Upper lobe of left lung (tissue), 4 donors: ENCODE data around the gene GRK5.

ENCODE experiments used
- EP300 ChIP-seq, 4 donors: sonication (generic); formaldehyde crosslinking; IDR thresholded peaks; one replicate each; pipeline ENCODE4 v1.5.1; 2017; ENCODE audit warnings: antibody characterized with exemption in 4 of 4, control low read depth in 2 of 4
- TF ChIP-seq, protein P1 (sequence below), 6 experiments: fragments of 450-650 bp in 4 of 6; fragments of 200-600 bp in 2 of 6; sonication (generic) in 2 of 6; IDR thresholded peaks; one replicate each; pipeline ENCODE4 v1.5.1; 2016 to 2019; ENCODE audit warnings: antibody characterized with exemption in 6 of 6

DNA sequence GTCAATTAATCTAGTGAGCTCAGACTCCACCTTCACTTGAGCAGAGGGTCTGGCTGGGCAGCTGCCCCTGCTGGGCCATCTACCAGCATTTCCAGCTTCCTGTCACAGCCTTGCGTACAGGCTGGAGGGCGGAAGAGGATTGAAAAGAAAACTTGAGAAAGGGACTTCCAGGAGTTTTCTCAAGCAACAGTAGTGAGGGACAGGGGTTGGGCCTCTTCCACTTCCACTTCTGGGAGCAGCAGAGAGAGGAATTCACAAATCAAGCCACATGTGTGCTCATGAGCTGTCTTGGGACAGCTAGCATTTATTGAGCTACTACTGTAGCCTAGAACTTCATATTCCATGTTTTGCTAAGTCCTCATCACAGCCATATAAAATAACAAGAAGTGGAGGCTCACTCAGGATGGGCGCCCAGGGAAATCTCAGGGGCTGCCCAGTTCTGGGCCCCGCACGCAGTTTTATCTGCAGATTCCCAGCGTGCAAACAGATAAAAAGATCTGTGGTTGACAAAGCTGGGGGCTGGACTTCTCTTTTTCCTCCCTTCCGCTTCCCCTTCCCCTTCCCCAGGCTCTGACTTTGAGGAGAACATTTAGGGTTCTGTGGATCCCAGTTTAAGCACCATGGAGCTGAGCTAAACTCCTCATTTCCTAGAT lies 199.4 kb downstream of the GRK5 start:
- TF ChIP-seq, protein P1, sequence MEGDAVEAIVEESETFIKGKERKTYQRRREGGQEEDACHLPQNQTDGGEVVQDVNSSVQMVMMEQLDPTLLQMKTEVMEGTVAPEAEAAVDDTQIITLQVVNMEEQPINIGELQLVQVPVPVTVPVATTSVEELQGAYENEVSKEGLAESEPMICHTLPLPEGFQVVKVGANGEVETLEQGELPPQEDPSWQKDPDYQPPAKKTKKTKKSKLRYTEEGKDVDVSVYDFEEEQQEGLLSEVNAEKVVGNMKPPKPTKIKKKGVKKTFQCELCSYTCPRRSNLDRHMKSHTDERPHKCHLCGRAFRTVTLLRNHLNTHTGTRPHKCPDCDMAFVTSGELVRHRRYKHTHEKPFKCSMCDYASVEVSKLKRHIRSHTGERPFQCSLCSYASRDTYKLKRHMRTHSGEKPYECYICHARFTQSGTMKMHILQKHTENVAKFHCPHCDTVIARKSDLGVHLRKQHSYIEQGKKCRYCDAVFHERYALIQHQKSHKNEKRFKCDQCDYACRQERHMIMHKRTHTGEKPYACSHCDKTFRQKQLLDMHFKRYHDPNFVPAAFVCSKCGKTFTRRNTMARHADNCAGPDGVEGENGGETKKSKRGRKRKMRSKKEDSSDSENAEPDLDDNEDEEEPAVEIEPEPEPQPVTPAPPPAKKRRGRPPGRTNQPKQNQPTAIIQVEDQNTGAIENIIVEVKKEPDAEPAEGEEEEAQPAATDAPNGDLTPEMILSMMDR (IDR thresholded peaks at IDR 0.05) = no peak
- no peak for TF ChIP-seq EP300 (IDR thresholded peaks at IDR 0.05)
